Large intestine (tissue), 3 donors: ENCODE data around the gene DDX42. TPM values are rescaled to one million over a fixed set of nuclear protein-coding genes. Genes with fewer than 3 reads are reported as not detected.

Experiments used
- DNase-seq, 2 donors: peaks; one replicate each; pipeline versions ENCODE4 v3.0.0 to v3.0.0-alpha.2; 2013
- H3K27ac ChIP-seq: one replicate; pipeline ENCODE4 v1.5.1; 2013; ENCODE audit warnings: low read length
- H3K27me3 ChIP-seq: 2 replicates; pipeline ENCODE4 v1.6.1; 2013; ENCODE audit warnings: low read length; ENCODE audit not compliant: control insufficient read depth, insufficient read depth
- H3K36me3 ChIP-seq: 2 replicates; pipeline ENCODE4 v1.6.1; 2013; ENCODE audit warnings: low read length; ENCODE audit not compliant: control insufficient read depth, insufficient read depth
- H3K4me1 ChIP-seq: one replicate; pipeline ENCODE4 v1.6.1; 2013; ENCODE audit warnings: low read length; ENCODE audit not compliant: control insufficient read depth, insufficient read depth
- H3K4me3 ChIP-seq: one replicate; pipeline ENCODE4 v1.5.1; 2013; ENCODE audit warnings: low read length
- H3K9me3 ChIP-seq: one replicate; pipeline ENCODE4 v1.6.1; 2013; ENCODE audit warnings: mild to moderate bottlenecking, low read depth, low read length, moderate library complexity; ENCODE audit not compliant: control insufficient read depth
- WGBS: methylation state at CpG from one replicate; pipeline ENCODE4 v1.1.5; 2013; ENCODE audit warnings: low lambda C conversion rate; ENCODE audit not compliant: insufficient coverage; 5-methylcytosine and 5-hydroxymethylcytosine counted together
- polyA plus RNA-seq: library from polyadenylated mRNA; unstranded; fragments of 120-200 nt; gene quantifications from one replicate; pipeline ENCODE4 v1.2.1, GENCODE V29; 2013

Gene DDX42
- polyA plus RNA-seq, 1 donor = 136 TPM

DNA sequence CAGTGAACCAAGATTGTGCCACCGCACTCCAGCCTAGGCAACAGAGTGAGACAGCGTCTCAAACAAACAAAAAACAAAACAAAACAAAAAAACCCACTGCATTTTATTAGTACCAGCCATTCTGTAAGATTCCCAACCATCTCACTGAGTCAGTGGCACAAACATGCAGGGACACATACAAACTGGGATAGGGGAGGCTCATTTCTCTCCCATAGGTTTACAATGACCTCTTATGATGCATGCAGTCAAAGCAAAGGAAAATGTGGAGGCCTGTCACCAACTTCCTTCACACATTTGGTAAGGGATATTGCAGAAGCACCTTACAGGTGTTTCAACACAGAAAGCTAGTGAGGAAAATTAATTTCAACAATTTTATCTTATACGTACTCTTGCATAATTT, 19.9 kb upstream of the DDX42 start:
- Histone ChIP-seq H3K4me1 (no peaks in the 10 kb centered on the region), H3K27ac (no peak overlapping the region), H3K36me3 (peaks cover 71% of the 10 kb centered on the region), H3K9me3 (no peaks in the 10 kb centered on the region), H3K4me3 (no peak overlapping the region), H3K27me3 (no peaks in the 10 kb centered on the region)
- no peak for DNase-seq
- no CpG with 5 or more reads among the region's 3 CpGs for WGBS

GRCh38 chr17:63758428-63758827, 15.5 kb upstream of the DDX42 start:
- no peak overlapping the region for H3K4me3 ChIP-seq
- no peaks in the 10 kb centered on the region for H3K9me3 ChIP-seq
- WGBS = 88% methylated on average over 1 of the region's 2 CpGs
- H3K36me3 ChIP-seq = peaks cover 61% of the 10 kb centered on the region
- no peak overlapping the region for H3K27ac ChIP-seq
- DNase-seq = no peak
- peaks cover 13% of the 10 kb centered on the region for H3K4me1 ChIP-seq
- H3K27me3 ChIP-seq = no peaks in the 10 kb centered on the region

- no peak overlapping the region for H3K4me3 ChIP-seq
- no peaks in the 10 kb centered on the region for H3K9me3 ChIP-seq
- no peaks in the 10 kb centered on the region for H3K27me3 ChIP-seq
- peak overlapping the region; percentile 21 for H3K27ac ChIP-seq
- no peak for DNase-seq
- H3K36me3 ChIP-seq = peaks cover 53% of the 10 kb centered on the region
- no CpG with 5 or more reads among the region's 10 CpGs for WGBS
- H3K4me1 ChIP-seq = peaks cover 13% of the 10 kb centered on the region
Observed at GRCh38 chr17:63760771-63761539, 13.0 kb upstream of the DDX42 start.

- peaks cover 40% of the 10 kb centered on the region for H3K36me3 ChIP-seq
- peak; percentile 15 to 62 for DNase-seq
- 17% methylated on average over 1 of the region's 5 CpGs for WGBS
Observed at GRCh38 chr17:63762161-63763078, 11.6 kb upstream of the DDX42 start.

DNA sequence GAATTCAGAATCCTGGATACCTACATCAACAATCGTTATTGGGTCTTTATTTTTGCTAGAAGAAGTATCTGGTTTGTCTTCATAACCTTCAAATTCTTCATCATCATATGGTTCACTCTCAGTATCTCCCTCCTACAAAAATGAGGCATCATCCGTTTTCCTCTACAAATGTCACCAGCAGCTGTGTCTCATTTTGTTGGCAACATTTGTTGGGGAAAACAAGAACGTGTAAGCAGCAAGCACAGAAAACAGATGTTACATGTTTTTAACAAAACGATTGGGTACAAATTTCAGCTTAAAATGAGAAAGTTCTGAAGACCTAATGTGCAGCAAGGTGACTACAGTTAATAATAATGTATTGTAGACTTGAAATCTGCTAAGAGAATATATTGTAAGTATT, 9.3 kb upstream of the DDX42 start:
- peaks cover 13% of the 10 kb centered on the region for H3K4me1 ChIP-seq
- H3K9me3 ChIP-seq = no peaks in the 10 kb centered on the region
- peaks cover 32% of the 10 kb centered on the region for H3K36me3 ChIP-seq
- WGBS = 60% methylated on average over 1 of the region's 4 CpGs
- no peaks in the 10 kb centered on the region for H3K27me3 ChIP-seq
- H3K27ac ChIP-seq = no peak overlapping the region
- no peak overlapping the region for H3K4me3 ChIP-seq
- no peak for DNase-seq

More at GRCh38 chr17:63762161-63763078, 11.6 kb upstream of the DDX42 start:
- H3K4me3 ChIP-seq = no peak overlapping the region
- H3K27me3 ChIP-seq = no peaks in the 10 kb centered on the region
- H3K9me3 ChIP-seq = no peaks in the 10 kb centered on the region
- peak overlapping the region; percentile 43 for H3K27ac ChIP-seq
- peaks cover 13% of the 10 kb centered on the region for H3K4me1 ChIP-seq

- Histone ChIP-seq H3K9me3 (no peaks in the 10 kb centered on the region), H3K36me3 (peaks cover 19% of the 10 kb centered on the region), H3K27ac (no peak overlapping the region), H3K4me3 (no peak overlapping the region), H3K4me1 (peaks cover 6% of the 10 kb centered on the region), H3K27me3 (no peaks in the 10 kb centered on the region)
- DNase-seq = no peak
Observed at GRCh38 chr17:63766754-63767153, 7.2 kb upstream of the DDX42 start.

DNA sequence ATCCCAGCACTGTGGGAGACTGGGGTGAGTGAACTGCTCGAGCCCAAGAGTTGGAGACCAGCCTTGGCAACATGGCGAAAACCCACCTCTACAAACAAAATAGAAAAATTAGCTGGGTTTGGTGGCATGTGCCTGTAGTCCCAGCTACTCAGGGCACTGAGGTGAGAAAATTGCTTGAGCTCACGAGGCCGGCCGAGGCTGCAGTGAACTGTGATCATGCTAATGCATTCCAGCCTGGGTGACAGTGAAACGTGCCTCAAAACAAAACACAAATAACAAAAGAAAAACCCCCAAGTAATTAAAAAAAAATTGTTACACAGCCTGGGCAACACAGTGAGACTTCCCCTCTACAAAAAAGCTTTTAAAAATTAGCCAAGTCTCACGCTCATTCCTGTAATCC, 5.5 kb upstream of the DDX42 start:
- Histone ChIP-seq H3K4me1 (no peaks in the 10 kb centered on the region), H3K4me3 (no peak overlapping the region), H3K27me3 (no peaks in the 10 kb centered on the region), H3K27ac (no peak overlapping the region), H3K36me3 (peaks cover 13% of the 10 kb centered on the region), H3K9me3 (no peaks in the 10 kb centered on the region)
- WGBS = 100% methylated on average over 1 of the region's 7 CpGs
- no peak for DNase-seq

DNA sequence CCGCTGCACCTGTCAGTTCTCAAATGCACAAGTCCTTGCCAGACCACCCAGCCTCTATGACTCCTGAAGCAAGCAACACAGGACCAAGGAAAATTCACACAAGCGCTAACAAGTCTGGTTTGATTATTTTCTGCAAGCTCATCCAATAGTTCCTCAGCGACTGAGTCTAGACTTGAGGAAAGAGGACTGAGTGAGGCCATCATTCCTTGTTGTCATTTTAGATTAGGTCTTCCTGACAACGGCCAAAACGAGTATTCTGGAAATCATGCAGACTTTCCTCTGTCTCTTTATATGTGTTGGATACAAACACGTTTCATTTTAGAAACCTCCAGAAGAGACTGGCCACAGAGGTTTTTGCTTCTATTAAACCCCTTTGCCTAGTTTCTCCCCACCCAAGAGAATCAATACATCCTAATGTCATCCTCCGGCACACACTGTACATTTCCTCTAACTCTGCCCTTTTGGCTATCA, 1.1 kb upstream of the DDX42 start:
- H3K27me3 ChIP-seq = no peaks in the 10 kb centered on the region
- H3K9me3 ChIP-seq = no peaks in the 10 kb centered on the region
- no CpG with 5 or more reads among the region's 7 CpGs for WGBS
- peaks cover 6% of the 10 kb centered on the region for H3K4me1 ChIP-seq
- peak overlapping the region; percentile 100 for H3K27ac ChIP-seq
- peak overlapping the region; percentile 88 for H3K4me3 ChIP-seq
- peak; percentile 23 to 48 for DNase-seq
- H3K36me3 ChIP-seq = peaks cover 3% of the 10 kb centered on the region

GRCh38 chr17:63773272-63774140, 464 bp upstream of the DDX42 start, which contains the start of gene CCDC47:
TSS of gene CCDC47 (minus strand) at chr17:63773597. CDS start at chr17:63766175, 7,422 bp downstream.
- H3K36me3 ChIP-seq = peaks cover 5% of the 10 kb centered on the region
- DNase-seq = peak; percentile 100
- H3K9me3 ChIP-seq = no peaks in the 10 kb centered on the region
- peaks cover 6% of the 10 kb centered on the region for H3K4me1 ChIP-seq
- peak within 1 kb of the TSS; percentile 100 for H3K27ac ChIP-seq
- no peaks in the 10 kb centered on the region for H3K27me3 ChIP-seq
- WGBS = no CpG with 5 or more reads among the region's 74 CpGs
- H3K4me3 ChIP-seq = peak within 1 kb of the TSS; percentile 88

DNA sequence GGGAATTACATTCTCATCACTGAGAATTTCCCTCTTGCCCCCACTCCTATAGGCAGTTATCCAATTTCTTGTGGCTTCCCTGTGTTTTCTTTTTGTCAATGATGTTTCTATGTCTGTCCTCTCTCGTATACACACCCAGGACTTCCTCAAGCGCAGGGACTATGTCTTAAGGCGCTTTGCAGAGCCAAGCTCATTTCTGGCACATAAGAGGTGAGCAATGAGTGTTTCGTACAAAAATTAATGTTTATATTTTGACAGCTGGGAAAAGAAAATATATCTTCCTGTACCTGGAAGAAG, 947 bp downstream of the DDX42 start:
- peak in 1 of 2 donors; percentile 11 for DNase-seq
- H3K36me3 ChIP-seq = peaks cover 11% of the 10 kb centered on the region
- H3K27me3 ChIP-seq = no peaks in the 10 kb centered on the region
- H3K27ac ChIP-seq = peak overlapping the region; percentile 100
- peaks cover 6% of the 10 kb centered on the region for H3K4me1 ChIP-seq
- peak overlapping the region; percentile 88 for H3K4me3 ChIP-seq
- no peaks in the 10 kb centered on the region for H3K9me3 ChIP-seq
- no CpG with 5 or more reads among the region's 4 CpGs for WGBS
